T-helper 1 cell treated with Interleukin-12 subunit alpha and Interleukin-12 subunit beta and Interleukin-4 antibody, amounts not matched to agents 30 ng/mL and 1 ng/mL, for 36 hours (primary cell): ENCODE results near the gene FLVCR1. TPM values are rescaled to one million over a fixed set of nuclear protein-coding genes. Genes with fewer than 3 reads are reported as not detected.
"Not testable (repeated sequence)": the region's sequence is repeated elsewhere in the genome, so short reads cannot be mapped to it uniquely, and the experiment has no call there.

ENCODE experiments used
- intact Hi-C: fragments of 100-400 bp; cut with micrococcal nuclease; formaldehyde crosslinking; loops from one replicate; pipeline ENCODE4 v1.15.1; 2024
- total RNA-seq: library from RNA; stranded (reverse); gene quantifications from 2 replicates; pipeline ENCODE4 v1.2.3, GENCODE V29; 2022

The FLVCR1 gene
- total RNA-seq = 11.4 and 13.3 TPM in 2 replicates

DNA sequence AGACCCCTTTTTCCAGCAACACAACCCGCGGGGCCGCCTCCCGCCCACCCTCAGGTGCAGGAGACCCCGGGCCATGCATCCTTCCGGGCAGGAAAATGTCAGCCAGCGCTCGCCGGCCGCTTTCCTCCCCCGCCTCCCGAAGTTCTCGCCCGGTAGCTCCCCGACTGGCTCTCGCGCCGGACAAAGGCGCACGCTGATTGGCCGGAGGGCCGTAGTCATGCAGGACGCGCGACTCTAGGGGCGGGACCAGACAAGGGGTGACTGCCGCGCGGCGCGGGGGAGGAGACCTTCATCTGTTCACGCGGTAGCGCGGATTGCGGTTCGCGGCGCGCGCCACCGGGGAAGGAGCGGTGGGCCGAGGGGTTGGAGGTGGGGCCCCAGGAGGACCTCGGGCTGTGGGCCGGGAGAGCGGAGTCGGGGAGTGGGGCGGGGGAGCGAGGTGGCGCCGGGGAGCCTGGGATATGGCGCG lies at the start of gene FLVCR1:
Gene FLVCR1 (plus strand): TSS at position 284 of the 469 bp plus-strand sequence. CDS start 178 bp downstream, at position 462.
- intact Hi-C loops = loop anchor here (1.0 to 10.0 kb wide), 13 partner anchors 67 to 1747 kb away; partner anchors contain the start of genes ANGEL2, ATF3, CENPF and NSL1

DNA sequence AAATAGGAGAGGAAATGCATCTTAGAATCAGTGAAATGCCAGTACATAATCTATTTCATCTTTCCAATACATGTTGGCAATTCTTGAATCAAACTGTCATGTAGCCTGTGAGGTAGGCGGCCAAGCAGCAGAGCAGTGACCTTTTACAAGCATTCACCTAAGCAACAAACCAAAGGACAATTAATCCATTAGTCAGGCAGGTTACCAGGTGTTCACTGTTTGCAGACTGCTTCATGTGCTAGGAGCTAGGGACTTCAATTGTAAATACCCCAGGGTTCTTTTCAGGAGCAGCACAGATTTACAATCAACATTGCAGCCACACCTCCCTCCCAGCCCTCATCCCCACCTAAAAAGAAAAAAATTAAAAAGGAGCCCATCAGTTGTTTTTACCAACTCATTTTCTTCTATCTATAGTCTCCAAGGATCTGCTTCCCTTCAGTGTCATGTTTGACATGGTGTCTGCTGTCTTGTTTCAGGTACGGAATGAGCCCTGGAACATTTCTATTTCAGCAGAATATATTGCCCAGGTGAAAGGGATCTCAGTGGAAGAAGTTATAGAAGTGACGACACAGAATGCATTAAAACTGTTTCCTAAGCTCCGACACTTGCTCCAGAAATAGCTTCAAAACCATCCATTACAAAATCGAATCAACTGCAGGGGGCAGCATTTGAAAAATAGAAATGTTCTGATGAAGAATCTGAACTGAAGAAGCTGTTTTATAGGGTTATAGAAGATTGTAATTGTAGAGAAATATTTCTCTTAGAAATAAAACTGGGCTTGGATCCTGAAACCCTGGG lies 43.3 kb upstream of the FLVCR1 start:
- intact Hi-C loops = loop anchor here (1.0 kb wide), 1 partner anchor 181 kb away; no protein-coding TSS in a partner anchor

DNA sequence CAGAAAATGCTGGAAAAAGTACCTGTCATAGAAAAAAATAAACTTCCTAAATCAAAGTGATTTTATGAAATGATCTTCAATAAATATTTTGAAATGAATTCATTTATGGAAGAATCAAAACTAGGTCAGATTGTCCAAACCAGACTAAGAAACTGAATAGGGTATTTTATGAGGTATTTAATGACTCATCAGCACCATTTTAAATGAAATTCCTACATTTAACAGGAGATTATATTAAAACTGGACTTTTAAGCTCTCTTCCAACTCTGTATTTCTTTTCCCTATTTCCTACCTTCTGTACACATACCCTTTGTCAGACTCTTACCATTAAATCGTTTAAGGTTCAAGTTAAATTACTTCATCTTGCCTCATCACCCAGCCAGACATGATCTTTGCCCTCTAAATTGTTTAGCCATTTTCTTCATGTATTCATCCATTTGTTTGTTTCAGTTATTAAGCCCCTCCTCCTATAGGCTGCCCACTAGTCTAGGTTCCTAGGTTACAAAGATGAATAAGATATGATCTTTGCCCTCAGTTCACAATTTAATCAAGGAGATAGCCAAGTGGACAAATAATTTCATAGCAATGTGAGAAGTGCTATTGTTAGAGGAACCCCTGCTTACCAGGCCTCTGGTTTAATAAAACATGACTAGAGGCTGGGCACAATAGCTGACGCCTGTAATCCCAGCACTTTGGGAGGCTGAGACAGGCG lies 41.4 kb upstream of the FLVCR1 start:
- intact Hi-C loops = no loop called here

DNA sequence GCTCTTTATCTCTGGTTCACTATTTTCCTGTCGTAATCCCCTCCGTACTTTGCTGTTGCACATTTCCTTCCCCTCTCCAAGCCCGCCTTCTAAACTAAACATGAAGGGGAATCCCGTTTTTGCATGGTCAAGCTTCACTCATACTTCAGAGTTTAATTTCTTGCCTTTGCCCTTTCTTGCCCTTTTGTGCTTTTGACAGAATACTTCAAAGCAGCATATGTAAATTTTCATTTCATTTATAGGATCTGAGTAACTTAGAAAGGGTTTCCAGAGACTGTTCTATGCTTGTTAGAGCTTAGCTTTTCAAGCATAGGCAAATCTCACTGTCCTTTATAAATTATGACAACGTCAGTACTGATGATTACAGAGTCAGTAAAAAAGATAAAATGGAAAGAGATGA lies 38.3 kb upstream of the FLVCR1 start:
- intact Hi-C loops = no loop called here

DNA sequence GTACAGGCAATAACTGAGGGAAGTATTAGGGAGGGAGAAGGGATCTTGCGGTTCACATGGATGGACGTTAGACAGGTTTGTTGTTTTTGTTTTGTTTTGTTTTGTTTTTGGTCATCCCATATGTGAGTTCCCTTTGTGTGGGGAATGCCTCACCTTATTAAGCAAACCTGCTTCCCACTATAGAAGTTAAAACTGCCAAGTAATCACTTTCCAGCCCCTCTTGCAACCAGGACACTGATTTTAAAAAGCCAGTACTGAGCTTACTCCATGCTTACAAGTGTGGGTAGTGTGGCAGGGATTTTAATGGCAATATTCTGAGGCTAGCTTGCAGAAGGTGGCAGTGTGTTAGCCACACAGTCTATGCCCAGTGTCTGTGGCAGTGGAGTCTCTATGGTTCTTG lies 37.1 kb upstream of the FLVCR1 start:
- intact Hi-C loops = no loop called here

DNA sequence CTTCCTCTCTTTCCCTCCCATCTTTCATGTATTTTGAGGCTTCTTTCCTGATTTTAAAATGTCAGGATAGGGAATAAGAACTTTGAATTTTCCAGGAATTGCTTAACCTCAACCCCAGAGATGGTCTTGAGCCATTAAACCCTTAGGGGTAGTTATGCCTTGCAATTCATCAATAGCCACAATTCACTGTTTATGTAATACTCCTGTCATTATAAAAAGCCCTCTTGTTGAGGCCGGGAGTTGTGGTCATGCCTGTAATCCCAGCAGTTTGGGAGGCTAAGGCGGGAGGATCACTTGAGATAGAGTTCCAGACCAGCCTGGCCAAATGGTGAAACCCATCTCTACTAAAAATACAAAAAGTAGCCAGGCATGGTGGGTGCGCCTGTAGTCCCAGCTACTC lies 35.1 kb upstream of the FLVCR1 start:
- intact Hi-C loops = no loop called here

DNA sequence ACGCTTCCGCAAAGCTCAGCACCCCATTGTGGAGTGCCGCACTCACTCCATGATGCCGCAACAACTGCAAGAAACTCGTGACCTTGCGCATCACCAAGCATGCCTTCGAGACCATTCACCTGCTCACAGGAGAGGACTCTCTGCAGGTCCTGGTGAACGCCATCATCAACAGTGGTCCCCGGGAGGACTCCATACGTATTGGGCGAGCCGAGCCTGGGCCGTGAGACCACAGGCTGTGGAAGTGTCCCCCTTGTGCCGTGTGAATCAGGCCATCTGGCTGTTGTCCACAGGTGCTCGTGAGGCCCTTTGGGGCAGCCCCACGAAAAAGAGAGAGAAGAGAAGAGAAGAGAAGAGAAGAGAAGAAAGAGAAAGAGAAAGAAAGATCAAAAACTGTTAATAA lies 33.9 kb upstream of the FLVCR1 start:
- intact Hi-C loops = no loop called here

DNA sequence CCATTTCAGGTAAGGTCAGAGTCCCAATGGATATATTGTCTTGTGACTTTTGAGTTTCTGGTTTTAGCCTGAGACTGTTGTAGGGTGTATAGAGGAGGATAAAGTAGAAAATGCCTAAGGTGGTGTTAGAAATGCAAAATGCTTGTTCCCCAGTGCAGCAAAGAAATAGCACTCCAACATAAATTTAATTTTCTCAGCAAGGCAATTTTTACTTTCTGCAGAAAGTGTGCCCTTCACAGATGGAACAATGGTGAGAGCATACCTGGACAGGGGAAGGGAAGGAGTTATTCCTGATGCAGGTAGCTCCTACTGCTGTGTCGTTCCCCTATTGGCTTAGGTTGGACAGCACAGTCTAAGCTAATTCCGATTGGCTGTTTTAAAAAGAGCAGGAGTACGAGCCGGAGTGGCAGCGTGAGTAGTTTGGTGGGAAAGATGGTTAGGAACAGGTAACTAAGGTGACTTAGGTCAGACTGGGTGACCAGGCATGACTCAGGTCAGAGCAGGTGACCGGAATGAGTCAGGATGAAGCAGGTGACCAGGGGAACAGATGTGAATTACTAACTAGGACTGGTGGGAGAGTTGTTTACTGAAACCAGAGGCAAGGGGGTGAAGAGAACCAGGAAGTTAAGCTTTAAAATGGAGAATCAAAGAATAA lies 32.1 kb upstream of the FLVCR1 start:
- intact Hi-C loops = no loop called here

DNA sequence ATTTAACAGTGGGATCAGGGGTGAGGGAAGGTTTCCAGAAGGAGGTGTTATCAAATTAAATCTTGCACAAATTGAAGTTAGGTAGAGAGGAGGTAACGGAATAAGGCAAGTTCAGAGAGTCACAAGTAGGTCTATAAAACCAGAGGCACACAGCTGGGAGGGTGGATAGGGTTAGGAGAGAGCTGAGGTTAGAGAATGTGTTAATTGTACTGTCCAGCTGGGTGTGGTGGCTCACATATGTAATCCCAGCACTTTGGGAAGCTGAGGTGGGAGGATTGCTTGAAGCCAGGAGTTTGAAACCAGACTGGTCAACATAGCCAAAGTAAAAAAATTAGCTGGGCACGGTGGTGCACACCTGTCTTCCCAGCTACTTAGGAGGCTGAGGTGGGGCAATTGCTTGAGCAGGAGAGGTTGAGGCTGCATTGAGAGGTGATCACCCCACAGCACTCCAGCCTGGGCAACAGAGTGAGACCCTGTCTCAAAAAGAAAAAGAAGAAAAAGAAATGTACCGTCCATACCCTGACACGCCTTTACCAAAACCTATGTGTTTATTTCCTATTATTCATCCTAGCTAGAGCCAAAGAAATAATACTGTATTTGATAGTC lies 30.8 kb upstream of the FLVCR1 start:
- intact Hi-C loops = no loop called here

DNA sequence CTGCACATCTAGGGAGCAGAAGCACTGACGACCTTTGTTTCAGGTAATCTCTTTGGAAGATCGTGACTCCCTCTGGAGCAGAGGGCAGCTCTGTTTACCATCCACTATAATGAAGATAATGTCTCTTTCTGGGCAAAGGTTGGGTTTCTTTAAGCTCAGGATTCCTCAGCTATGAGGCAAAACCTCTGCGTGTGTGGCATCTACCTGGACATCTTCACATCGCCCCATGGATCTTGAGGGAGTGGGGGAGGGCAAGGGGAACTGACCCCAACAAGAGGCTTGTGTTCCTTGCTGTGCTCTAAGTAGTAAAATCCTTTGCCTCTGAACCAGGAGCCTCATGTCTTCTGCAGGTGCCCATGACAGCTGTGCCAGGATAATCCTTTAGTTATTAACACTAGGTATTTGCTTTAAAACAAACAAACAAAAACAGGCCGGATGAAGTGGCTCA lies 30.2 kb upstream of the FLVCR1 start:
- intact Hi-C loops = no loop called here

DNA sequence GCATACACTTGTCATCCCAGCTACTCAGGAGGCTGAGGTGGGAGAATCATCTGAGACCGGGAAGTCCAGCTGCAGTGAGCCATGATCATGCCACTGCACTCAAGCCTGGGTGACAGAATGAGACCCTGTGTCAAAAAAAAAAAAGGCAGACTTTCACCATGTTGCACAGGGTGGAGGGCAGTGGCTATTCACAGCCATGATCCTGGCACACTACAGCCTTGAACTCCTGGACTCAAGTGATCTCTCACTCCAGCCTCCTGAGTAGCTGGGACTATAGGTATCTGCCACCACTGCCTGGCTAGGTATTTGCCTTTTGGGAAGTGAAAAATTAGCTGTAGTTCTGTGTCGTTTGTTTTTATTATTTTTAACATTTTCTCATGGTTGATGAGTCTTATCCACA lies 29.7 kb upstream of the FLVCR1 start:
- intact Hi-C loops = no loop called here

DNA sequence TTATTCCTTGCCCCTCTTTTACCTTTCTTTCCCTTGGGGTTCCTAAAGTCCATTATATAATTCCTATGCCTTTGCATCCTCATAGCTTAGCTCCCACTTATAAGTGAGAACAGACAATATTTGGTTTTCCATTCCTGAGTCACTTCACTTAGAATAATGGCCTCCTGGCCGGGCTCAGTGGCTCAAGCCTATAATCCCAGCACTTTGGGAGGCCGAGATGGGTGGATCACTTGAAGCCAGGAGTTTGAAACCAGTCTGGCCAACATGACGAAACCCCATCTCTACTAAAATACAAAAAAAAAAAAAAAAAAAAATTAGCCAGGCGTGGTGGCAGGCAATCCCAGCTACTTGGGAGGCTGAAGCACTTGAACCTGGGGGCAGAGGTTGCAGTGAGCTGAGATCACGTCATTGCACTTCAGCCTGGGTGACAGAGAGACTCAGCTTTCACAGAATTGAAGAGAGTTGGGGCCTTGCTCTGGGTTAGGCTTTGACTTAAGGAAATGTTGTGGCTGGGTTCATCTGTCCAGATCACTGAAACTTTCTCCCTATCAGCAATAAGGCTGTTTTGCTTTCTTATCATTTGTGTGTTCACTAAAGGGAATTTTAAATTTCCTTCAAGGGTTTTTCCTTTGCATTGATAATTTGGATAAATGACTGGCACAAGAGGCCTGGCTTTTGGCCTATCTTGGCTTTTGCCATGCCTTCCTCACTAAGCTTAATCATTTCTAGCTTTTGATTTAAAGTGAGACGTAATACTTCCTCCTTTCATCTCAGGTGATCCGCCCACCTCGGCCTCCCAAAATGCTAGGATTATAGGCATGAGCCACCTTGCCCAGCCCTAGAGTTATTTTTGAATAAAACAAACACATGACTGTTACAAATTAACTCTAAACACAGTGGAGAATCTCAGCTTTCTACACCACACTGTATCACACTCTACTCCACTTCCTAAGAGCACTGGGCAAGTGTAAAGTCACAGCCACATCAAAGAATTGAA lies 24.6 kb upstream of the FLVCR1 start:
- intact Hi-C loops = not testable (repeated sequence)

DNA sequence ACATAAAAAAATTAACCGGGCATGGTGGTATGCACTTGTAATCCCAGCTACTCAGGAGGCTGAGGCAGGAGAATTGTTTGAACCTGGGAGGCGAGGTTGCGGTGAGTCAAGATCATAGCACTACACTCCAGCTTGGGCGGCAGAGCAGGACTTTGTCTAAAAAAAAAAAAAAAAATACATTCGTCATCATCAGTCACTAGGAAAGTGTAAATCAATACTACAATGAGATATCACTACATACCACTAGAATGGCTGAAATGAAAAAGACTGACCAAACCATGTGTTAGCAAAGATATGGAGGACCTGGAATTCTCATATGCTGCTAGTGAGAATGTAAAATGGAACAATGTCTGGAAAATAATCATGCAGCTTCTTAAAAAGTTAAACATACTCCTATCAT lies 19.9 kb upstream of the FLVCR1 start:
- intact Hi-C loops = no loop called here

DNA sequence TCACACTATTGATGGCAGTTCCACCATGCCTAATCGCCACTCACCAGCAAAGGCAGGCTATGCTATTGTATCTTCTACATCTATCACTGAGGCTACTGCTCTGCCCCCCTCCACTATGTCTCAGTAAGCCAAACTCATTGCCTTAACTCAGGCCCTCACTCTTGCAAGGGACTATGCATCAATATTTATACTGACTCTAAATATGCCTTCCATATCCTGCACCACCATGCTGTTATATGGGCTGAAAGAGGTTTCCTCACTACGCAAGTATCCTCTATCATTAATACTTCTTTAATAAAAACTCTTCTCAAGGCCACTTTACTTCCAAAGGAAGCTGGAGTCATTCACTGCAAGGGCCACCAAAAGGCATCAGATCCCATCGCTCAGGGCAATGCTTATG lies 13.6 kb upstream of the FLVCR1 start:
- intact Hi-C loops = not testable (repeated sequence)

DNA sequence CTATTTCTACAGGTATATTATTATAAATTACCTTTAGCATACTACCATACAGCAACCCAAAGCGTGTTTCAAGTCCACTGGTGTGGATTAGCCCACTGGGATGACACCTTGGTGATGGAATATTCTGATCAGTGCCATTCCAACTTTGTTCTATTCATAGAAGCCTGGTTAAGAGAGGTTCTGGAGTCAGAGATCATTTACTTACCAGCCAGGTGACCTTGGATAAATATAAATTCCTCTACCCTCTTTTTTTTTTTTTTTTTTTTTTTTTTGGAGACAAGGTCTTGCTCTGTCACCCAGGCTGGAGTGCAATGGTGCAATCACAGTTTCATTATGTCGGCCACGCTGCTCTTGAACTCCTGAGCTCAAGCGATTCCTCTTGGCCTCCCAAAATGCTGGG lies 10.5 kb upstream of the FLVCR1 start, which contains the start of gene SPATA45:
Gene SPATA45 (minus strand): TSS at position 101 of the 400 bp plus-strand sequence. CDS start 11,500 bp downstream, outside the sequence.
- intact Hi-C loops = no loop called here

DNA sequence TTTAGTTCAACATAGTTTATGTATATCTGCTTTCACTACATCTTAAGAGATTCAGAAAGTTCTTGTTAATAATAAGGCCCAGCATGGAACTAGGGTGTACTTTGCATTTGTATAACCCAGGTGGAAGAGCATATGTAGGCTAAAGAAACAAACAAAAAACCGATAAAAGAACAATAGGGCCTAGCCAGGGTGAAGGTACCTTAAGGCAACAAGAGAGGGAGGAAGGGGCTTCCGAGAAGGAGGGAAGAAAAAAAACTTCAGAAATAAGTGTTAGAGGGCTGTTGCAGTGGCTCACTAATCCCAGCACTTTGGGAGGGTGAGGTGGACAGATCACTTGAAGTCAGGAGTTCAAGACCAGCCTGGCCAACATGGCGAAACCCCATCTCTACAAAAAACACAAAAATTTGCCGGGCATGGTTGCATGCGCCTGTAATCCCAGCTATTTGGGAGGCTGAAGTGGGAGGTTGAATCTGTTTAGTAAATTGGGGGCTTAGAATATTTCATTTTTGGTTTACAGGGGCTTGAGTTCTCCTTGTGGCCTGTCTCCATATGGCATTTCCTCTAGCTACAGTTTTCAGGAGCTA lies 5.9 kb upstream of the FLVCR1 start:
- intact Hi-C loops = loop anchor here (10.0 kb wide), 1 partner anchor 1753 kb away; the partner anchor contains the start of gene CENPF

DNA sequence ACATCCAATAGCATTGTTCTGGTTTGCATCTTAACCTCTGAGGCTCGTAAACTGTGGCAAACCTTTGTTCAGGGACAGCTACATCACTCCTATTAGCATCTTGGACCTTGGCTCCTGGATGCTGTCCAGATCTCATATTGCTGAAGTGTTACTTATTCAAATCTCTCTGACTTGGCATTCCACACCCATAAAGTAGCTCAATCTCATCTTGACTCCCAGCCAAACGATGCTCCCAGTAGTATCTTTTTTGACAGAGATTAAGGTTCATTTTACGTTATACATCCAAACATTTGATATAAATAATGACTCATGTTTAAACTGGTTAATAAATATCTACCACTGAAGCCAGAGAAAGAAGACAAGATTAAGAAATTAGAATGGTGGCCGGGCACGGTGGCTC lies 4.4 kb upstream of the FLVCR1 start:
- intact Hi-C loops = loop anchor here (10.0 kb wide), 1 partner anchor 1751 kb away; the partner anchor contains the start of gene CENPF

DNA sequence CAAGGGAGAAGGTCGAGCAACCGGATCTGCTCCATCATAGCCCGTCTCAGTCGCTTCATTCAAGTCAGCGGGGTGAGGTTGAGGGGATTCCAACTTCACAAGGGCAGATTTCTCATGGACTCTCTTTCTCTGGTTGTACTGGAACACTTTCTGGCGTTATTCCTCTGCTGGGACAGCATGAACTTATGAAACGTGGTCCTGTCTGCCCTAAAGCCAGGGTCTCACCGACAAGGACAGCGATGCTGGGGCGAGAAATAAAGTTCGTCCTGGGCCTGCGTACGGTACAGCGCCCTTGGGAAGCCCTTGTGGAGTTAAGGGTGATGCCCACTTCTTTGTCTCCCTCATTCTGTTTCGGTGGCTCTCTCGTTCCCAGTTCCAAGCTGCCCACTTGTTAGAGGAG lies 1.3 kb upstream of the FLVCR1 start:
- intact Hi-C loops = loop anchor here (5.0 to 10.0 kb wide), 3 partner anchors 299 to 1748 kb away; partner anchors contain the start of gene CENPF
